GM12878 (cell line): ENCODE data around the gene PHB1. TPM values are rescaled to one million over a fixed set of nuclear protein-coding genes. Genes with fewer than 3 reads are reported as not detected.

Source experiments
- ATAC-seq: fragments of 200-7000 bp; cut with Tn5 transposase; 3 replicates; pipeline ENCODE4 v1.9.1; 2020; ENCODE audit warnings: mild to moderate bottlenecking, moderate library complexity
- BruUV-seq: library from RNA; stranded (reverse); fragments of 400-500 nt; replicated peaks from 2 replicates; lab custom pipeline; 2021; lab: Mats Ljungman, UMichigan
- CTCF ChIA-PET: fragments of 300-600 bp; sonication (Branson Sonifier 250); formaldehyde crosslinking; extraction: SDS; loops from one replicate; lab custom pipeline; 2021; ENCODE audit warnings: inconsistent platforms; lab: Yijun Ruan, JAX
- POLR2A ChIA-PET: fragments of 350-600 bp; formaldehyde crosslinking; extraction: SDS; loops from one replicate; lab custom pipeline; 2021; ENCODE audit warnings: inconsistent platforms; lab: Charles Lee
- RAD21 ChIA-PET: fragments of 300-600 bp; sonication (Branson Sonifier 250); formaldehyde crosslinking; loops from one replicate; lab custom pipeline; 2023; ENCODE audit warnings: antibody characterized with exemption; ENCODE audit not compliant: unreplicated experiment; lab: Charles Lee
- SMC1A ChIA-PET: fragments of 300-600 bp; sonication (Branson Sonifier 250); formaldehyde crosslinking; loops from one replicate; lab custom pipeline; 2023; ENCODE audit not compliant: unreplicated experiment, uncharacterized antibody; lab: Charles Lee
- DNase-seq: peaks from one replicate; pipeline ENCODE4 v3.0.0-alpha.2; 2011; ENCODE audit warnings: low read depth, low spot score
- FAIRE-seq: peaks from 3 replicates; lab custom pipeline; 2011; peaks lifted over from hg19 to GRCh38; lab: Jason Lieb, UNC
- H2AFZ ChIP-seq: 2 replicates; pipeline ENCODE4 v1.6.0; 2011; ENCODE audit warnings: low read depth, low read length, control low read depth; ENCODE audit not compliant: control insufficient read depth
- H3K27ac ChIP-seq: 2 replicates; pipeline ENCODE4 v1.5.1; 2011; ENCODE audit warnings: control low read depth; ENCODE audit not compliant: control insufficient read depth, insufficient read depth
- H3K27me3 ChIP-seq, 2 experiments: replicated peaks in 1 of 2; 2 replicates each; pipeline versions ENCODE4 v1.6.0 to v1.6.1; 2011; ENCODE audit warnings: low read length in 1 of 2; ENCODE audit not compliant: control insufficient read depth in 2 of 2, insufficient read depth in 2 of 2
- H3K36me3 ChIP-seq, 2 experiments: 2 replicates each; pipeline ENCODE4 v1.5.1; 2011; ENCODE audit warnings: low read length in 1 of 2; ENCODE audit not compliant: control insufficient read depth in 2 of 2, insufficient read depth in 2 of 2
- H3K4me1 ChIP-seq: 2 replicates; pipeline ENCODE4 v1.6.1; 2011; ENCODE audit warnings: mild to moderate bottlenecking, low read length, moderate library complexity, mixed read lengths; ENCODE audit not compliant: control insufficient read depth, insufficient read depth
- H3K4me2 ChIP-seq: 2 replicates; pipeline ENCODE4 v1.6.0; 2011; ENCODE audit warnings: control low read depth; ENCODE audit not compliant: control insufficient read depth, insufficient read depth
- H3K4me3 ChIP-seq: fragments of 200-600 bp; sonication (generic); 2 replicates; pipeline ENCODE4 v1.5.1; 2016
- H3K79me2 ChIP-seq: 2 replicates; pipeline ENCODE4 v1.6.0; 2011; ENCODE audit warnings: low read length; ENCODE audit not compliant: control insufficient read depth, insufficient read depth
- H3K9ac ChIP-seq: 2 replicates; pipeline ENCODE4 v1.8.0; 2011; ENCODE audit warnings: low read length, control low read depth, mixed read lengths; ENCODE audit not compliant: control insufficient read depth, insufficient read depth
- H3K9me3 ChIP-seq: replicated peaks from 3 replicates; pipeline ENCODE4 v1.5.1; 2011; ENCODE audit warnings: mild to moderate bottlenecking, low read length; ENCODE audit not compliant: control insufficient read depth, insufficient read depth
- H4K20me1 ChIP-seq: 2 replicates; pipeline ENCODE4 v1.6.0; 2011; ENCODE audit not compliant: control insufficient read depth, insufficient read depth
- GATAD2B ChIP-seq: fragments of 450-650 bp; conservative IDR thresholded peaks from 2 replicates; pipeline ENCODE4 v1.6.1; 2017; ENCODE audit warnings: low read depth, mild to moderate bottlenecking, moderate library complexity
- HCFC1 ChIP-seq: fragments of 150-350 bp; IDR thresholded peaks from 2 replicates; pipeline ENCODE4 v1.6.1; 2014; ENCODE audit warnings: low read length
- HDGF ChIP-seq: fragments of 450-650 bp; IDR thresholded peaks from 2 replicates; pipeline ENCODE4 v1.6.1; 2016; ENCODE audit warnings: antibody characterized with exemption
- IKZF2 ChIP-seq, 2 experiments: fragments of 450-650 bp; IDR thresholded peaks; 2 replicates each; pipeline ENCODE4 v1.6.1; 2017; ENCODE audit warnings: mild to moderate bottlenecking in 2 of 2, moderate library complexity in 2 of 2
- MTA2 ChIP-seq: fragments of 450-650 bp; IDR thresholded peaks from 2 replicates; pipeline ENCODE4 v1.6.1; 2016; ENCODE audit warnings: low read depth, mild to moderate bottlenecking, moderate library complexity
- STAT3 ChIP-seq: IDR thresholded peaks from 2 replicates; pipeline ENCODE4 v1.6.1; 2011; ENCODE audit warnings: low read depth, low read length, improper control_type of control experiment
- ZBTB33 ChIP-seq: fragments of 450-650 bp; IDR thresholded peaks from 2 replicates; pipeline ENCODE4 v1.6.1; 2017; ENCODE audit warnings: mild to moderate bottlenecking
- WGBS: methylation state at CpG from one replicate; pipeline ENCODE4 v1.1.6; 2016; ENCODE audit warnings: low lambda C conversion rate; ENCODE audit not compliant: insufficient replicate concordance, insufficient coverage; ENCODE audit errors: missing lambda C conversion rate; 5-methylcytosine and 5-hydroxymethylcytosine counted together
- in situ Hi-C: fragments of 300-500 bp; cut with MboI; formaldehyde crosslinking; loops from 9 replicates; pipeline ENCODE4 v1.14.3; 2018; ENCODE audit warnings: mixed read lengths
- intact Hi-C: fragments of 100-400 bp; cut with micrococcal nuclease; formaldehyde crosslinking; loops from one replicate; pipeline ENCODE4 v1.14.2; 2022; ENCODE audit not compliant: unreplicated experiment
- polyA plus RNA-seq, 11 experiments: library from polyadenylated mRNA; depleted of rRNA in 4 of 11; unstranded in 6 of 11; stranded (reverse) in 5 of 11; fragments of >200 nt; fragmentation: Nextera tagmentation in 4 of 11; fragmentation: Illumina TruSeq in 1 of 11; extraction: Ambion mirVana in 4 of 11; extraction: Trizol in 1 of 11; gene quantifications; 1 replicate in 1 of 11; 2 replicates in 10 of 11; pipeline versions ENCODE4 v1.2.1 to v1.2.3, GENCODE V29; 2011 to 2016; ENCODE audit warnings: inconsistent platforms in 2 of 11, missing spikeins in 2 of 11, low read depth in 1 of 11
- total RNA-seq, 4 experiments: library from RNA; depleted of rRNA in 3 of 4; stranded (reverse); fragments of >200 nt in 3 of 4; fragmentation: Illumina TruSeq in 1 of 4; extraction: Trizol in 1 of 4; gene quantifications; 2 replicates each; pipeline versions ENCODE4 v1.2.1 to v1.2.3, GENCODE V29; 2013 to 2021
- TF ChIP-seq, protein P1 (sequence below): fragments of 450-650 bp; IDR thresholded peaks from 2 replicates; pipeline ENCODE4 v1.6.1; 2014; ENCODE audit warnings: mild to moderate bottlenecking
- TF ChIP-seq, protein P2 (sequence below): fragments of 450-650 bp; IDR thresholded peaks from 2 replicates; pipeline ENCODE4 v1.6.1; 2016; ENCODE audit warnings: mild to moderate bottlenecking

Gene PHB1
- total and polyA plus RNA-seq, 10 of the 15 experiments (the other 5 are each of a cell fraction or from before 2014, with no cell fraction given): 117 to 466 (median 248) TPM

GRCh38 chr17:49362723-49363117 lies 52.0 kb downstream of the PHB1 start:
- ChIA-PET RAD21 (interaction anchor here (1.4 kb wide), 1 partner anchor 46 kb away, joined by 7 read pairs; no protein-coding TSS in a partner anchor), CTCF (interaction anchor here (0.8 to 15.6 kb wide), 4 partner anchors 9 to 46 kb away, joined by 3 to 330 read pairs (median 5); no protein-coding TSS in a partner anchor), POLR2A (interaction anchor here (0.9 kb wide), 1 partner anchor 20 kb away, joined by 3 read pairs; no protein-coding TSS in a partner anchor), SMC1A (interaction anchor here (0.7 to 1.9 kb wide), 6 partner anchors 21 to 48 kb away, joined by 3 to 9 read pairs (median 3); no protein-coding TSS in a partner anchor)
- Histone ChIP-seq H3K27ac (no peak overlapping the region), H3K27me3 (no peaks in the 10 kb centered on the region), H3K79me2 (peaks cover 38% of the 10 kb centered on the region), H3K9ac (peak overlapping the region; percentile 21; the same call in 1 of the 2 replicates), H3K36me3 (no peaks in the 10 kb centered on the region), H3K4me2 (peak overlapping the region; percentile 65), H3K4me1 (peaks cover 16% of the 10 kb centered on the region), H3K9me3 (no peaks in the 10 kb centered on the region), H3K4me3 (peak overlapping the region; percentile 60; the same call in 1 of the 2 replicates), H4K20me1 (no peaks in the 10 kb centered on the region), H2AFZ (peak overlapping the region; percentile 86)
- TF ChIP-seq IKZF2 (IDR thresholded peaks at IDR 0.05): peak in 1 of 2 experiments; percentile 9; a peak in 1 of 4 replicates
- TF ChIP-seq GATAD2B: no peak; the same call in 1 of the 2 replicates
- TF ChIP-seq HCFC1: no peak
- TF ChIP-seq MTA2: peak; percentile 57; the same call in 1 of the 2 replicates
- TF ChIP-seq STAT3: no peak
- TF ChIP-seq, protein P1, sequence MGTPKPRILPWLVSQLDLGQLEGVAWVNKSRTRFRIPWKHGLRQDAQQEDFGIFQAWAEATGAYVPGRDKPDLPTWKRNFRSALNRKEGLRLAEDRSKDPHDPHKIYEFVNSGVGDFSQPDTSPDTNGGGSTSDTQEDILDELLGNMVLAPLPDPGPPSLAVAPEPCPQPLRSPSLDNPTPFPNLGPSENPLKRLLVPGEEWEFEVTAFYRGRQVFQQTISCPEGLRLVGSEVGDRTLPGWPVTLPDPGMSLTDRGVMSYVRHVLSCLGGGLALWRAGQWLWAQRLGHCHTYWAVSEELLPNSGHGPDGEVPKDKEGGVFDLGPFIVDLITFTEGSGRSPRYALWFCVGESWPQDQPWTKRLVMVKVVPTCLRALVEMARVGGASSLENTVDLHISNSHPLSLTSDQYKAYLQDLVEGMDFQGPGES: no peak
- no peak for TF ChIP-seq ZBTB33
- 0 out of 2 replicates have a peak, but pooled peaks have one; percentile 54 for TF ChIP-seq HDGF
- TF ChIP-seq, protein P2, sequence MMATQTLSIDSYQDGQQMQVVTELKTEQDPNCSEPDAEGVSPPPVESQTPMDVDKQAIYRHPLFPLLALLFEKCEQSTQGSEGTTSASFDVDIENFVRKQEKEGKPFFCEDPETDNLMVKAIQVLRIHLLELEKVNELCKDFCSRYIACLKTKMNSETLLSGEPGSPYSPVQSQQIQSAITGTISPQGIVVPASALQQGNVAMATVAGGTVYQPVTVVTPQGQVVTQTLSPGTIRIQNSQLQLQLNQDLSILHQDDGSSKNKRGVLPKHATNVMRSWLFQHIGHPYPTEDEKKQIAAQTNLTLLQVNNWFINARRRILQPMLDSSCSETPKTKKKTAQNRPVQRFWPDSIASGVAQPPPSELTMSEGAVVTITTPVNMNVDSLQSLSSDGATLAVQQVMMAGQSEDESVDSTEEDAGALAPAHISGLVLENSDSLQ: peak; percentile 32; the same call in 1 of the 2 replicates
- FAIRE-seq (no peak), DNase-seq (no peak), ATAC-seq (peak; percentile 9)
- WGBS: 6% methylated on average over 10 of the region's 10 CpGs
- in situ Hi-C loops (no loop called here), intact Hi-C loops (loop anchor here (5.0 kb wide), 1 partner anchor 35 kb away; no protein-coding TSS in a partner anchor)
- BruUV-seq: no TSS peak
